HEK293T (cell line): ENCODE data around the gene TFR2.
A peak's percentile ranks its signal among the peaks of the same experiment; 100 is the strongest.

ENCODE experiments used
- CTCF ChIA-PET: fragments of 350-600 bp; formaldehyde crosslinking; extraction: SDS; loops from one replicate; lab custom pipeline; 2021; ENCODE audit warnings: antibody characterized with exemption, inconsistent platforms; lab: Yijun Ruan, JAX
- POLR2A ChIA-PET: fragments of 350-600 bp; formaldehyde crosslinking; extraction: SDS; loops from one replicate; lab custom pipeline; 2020; ENCODE audit warnings: antibody characterized with exemption, inconsistent platforms; lab: Yijun Ruan, JAX
- DNase-seq: peaks from one replicate; pipeline ENCODE4 v3.0.0; 2012; ENCODE audit warnings: mixed read lengths; ENCODE audit errors: extremely low spot score
- ARNT ChIP-seq: fragments of 450-650 bp; IDR thresholded peaks from 2 replicates; pipeline ENCODE4 v1.6.1; 2017; ENCODE audit warnings: mild to moderate bottlenecking
- BHLHE40 ChIP-seq: fragments of 450-650 bp; IDR thresholded peaks from 2 replicates; pipeline ENCODE4 v1.6.1; 2016; ENCODE audit warnings: mild to moderate bottlenecking, moderate library complexity, borderline replicate concordance
- CTBP1 ChIP-seq: fragments of 450-650 bp; IDR thresholded peaks from 2 replicates; pipeline ENCODE4 v1.6.1; 2016; ENCODE audit warnings: borderline replicate concordance
- ELF4 ChIP-seq: fragments of 450-650 bp; IDR thresholded peaks from 2 replicates; pipeline ENCODE4 v1.6.1; 2017; ENCODE audit warnings: antibody characterized with exemption
- FOXA1 ChIP-seq: fragments of 450-650 bp; IDR thresholded peaks from 2 replicates; pipeline ENCODE4 v1.6.1; 2016; ENCODE audit warnings: mild to moderate bottlenecking
- FOXK2 ChIP-seq: fragments of 450-650 bp; IDR thresholded peaks from 2 replicates; pipeline ENCODE4 v1.6.1; 2016; ENCODE audit warnings: mild to moderate bottlenecking
- FOXM1 ChIP-seq: fragments of 450-650 bp; IDR thresholded peaks from 2 replicates; pipeline ENCODE4 v1.6.1; 2017; ENCODE audit warnings: mild to moderate bottlenecking, borderline replicate concordance
- HDGF ChIP-seq: fragments of 450-650 bp; IDR thresholded peaks from 2 replicates; pipeline ENCODE4 v1.6.1; 2017; ENCODE audit warnings: antibody characterized with exemption, borderline replicate concordance
- L3MBTL2 ChIP-seq: fragments of 450-650 bp; conservative IDR thresholded peaks from 2 replicates; pipeline ENCODE4 v1.6.1; 2016; ENCODE audit warnings: mild to moderate bottlenecking
- LEF1 ChIP-seq: fragments of 450-650 bp; IDR thresholded peaks from 2 replicates; pipeline ENCODE4 v1.6.1; 2017; ENCODE audit warnings: mild to moderate bottlenecking, borderline replicate concordance
- NFRKB ChIP-seq: fragments of 450-650 bp; IDR thresholded peaks from 2 replicates; pipeline ENCODE4 v1.6.1; 2016; ENCODE audit warnings: mild to moderate bottlenecking, moderate library complexity
- SP1 ChIP-seq: fragments of 450-650 bp; IDR thresholded peaks from 2 replicates; pipeline ENCODE4 v1.6.1; 2017
- SUZ12 ChIP-seq: fragments of 450-650 bp; IDR thresholded peaks from 2 replicates; pipeline ENCODE4 v1.6.1; 2016; ENCODE audit warnings: mild to moderate bottlenecking
- TARDBP ChIP-seq: fragments of 450-650 bp; IDR thresholded peaks from 2 replicates; pipeline ENCODE4 v1.6.1; 2016
- ZNF384 ChIP-seq: fragments of 450-650 bp; IDR thresholded peaks from 2 replicates; pipeline ENCODE4 v1.6.1; 2016
- TF ChIP-seq, protein P1 (sequence below): fragments of 450-650 bp; IDR thresholded peaks from 2 replicates; pipeline ENCODE4 v1.6.1; 2016

The TFR2 gene

DNA sequence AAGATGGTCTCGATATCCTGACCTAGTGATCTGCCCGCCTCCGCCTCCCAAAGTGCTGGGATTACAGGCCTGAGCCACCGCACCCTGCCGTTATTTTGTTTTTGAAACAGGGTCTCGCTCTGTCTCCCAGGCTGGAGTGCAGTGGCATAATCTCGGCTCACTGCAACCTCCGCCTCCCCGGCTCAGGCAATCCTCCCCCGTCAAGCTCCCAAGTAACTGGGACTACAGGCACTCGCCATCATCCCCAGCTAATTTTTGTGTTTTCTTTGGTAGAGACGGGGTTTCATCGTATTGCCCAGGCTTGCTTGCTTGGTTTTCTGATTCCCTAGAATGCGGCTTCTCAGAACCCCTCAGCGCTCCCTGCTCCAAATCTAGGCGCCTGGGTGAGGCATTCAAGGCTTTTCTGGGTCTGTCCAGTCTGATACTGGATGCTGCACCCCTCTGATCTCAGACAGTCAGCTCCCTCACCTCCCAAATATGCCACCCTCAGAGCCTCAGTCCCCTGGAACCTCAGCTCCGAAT is 1.3 kb downstream of the TFR2 start:
- CTCF ChIA-PET: no interaction called here
- POLR2A ChIA-PET: no interaction called here
- DNase-seq: no peak
- TF ChIP-seq FOXK2 (no peak), BHLHE40 (no peak)

DNA sequence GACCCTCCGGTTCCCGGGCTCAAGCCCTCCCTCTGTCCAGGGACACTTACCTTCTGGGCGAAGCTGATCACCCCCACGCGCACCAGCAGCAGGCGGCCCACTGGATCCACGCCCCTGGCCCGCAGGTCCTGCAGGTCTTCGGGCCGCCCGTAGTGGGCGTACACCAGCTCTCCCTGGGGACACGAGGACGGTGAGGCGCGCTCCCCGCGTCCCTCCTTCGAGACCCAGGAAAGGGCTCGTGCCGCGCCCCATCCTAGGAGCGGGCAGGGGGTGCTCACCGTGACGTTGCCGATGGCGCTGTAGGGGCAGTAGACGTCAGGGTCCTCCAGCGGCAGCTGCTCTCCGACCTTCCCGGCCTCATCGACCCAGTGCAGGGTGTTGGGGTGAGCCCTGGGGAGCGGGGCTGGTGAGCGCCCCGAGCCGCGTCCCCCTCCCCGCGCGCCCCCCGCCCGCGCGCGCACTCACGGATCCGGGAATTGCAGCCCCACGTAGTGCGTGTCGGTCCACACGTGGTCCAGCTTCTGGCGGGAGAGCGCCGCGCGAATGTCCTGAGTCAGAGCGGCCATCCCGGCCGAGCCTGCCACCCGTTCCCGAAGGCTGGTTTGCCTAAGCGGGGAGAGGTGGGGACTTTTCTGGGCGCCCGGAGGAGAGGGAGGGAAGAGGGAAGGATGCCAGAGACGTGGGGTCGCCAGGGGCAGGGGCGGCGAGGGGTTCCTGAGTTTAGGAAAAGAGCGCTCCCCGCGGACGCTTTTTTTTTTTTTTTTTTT is 8.2 kb downstream of the TFR2 start:
- ChIA-PET CTCF (no interaction called here), POLR2A (interaction anchor here (1.1 kb wide), 1 partner anchor 46 kb away, joined by 3 read pairs; no protein-coding TSS in a partner anchor)
- DNase-seq: no peak
- TF ChIP-seq ARNT (no peak), TARDBP (no peak), SUZ12 (no peak)

DNA sequence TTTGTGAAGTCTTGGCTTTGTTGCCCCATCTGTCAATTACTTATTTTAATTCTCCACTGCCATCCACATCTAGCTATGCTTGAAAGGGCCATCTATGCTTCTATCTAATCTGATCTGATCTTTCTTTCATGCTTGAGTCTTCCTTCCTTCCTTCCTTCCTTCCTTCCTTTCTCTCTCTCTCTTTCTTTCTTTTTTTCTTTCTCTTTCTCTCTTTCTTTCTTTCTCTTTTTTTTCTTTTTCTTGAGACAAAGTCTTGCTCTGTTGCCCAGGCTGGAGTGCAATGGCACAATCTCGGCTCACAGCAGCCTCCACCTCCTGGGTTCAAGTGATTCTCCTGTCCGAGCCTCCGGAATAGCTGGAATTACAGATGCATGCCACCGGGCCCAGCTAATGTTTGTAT is 11.3 kb downstream of the TFR2 start:
- DNase-seq: no peak
- ChIA-PET CTCF (interaction anchor here (0.7 to 1.7 kb wide), 6 partner anchors 15 to 63 kb away, joined by 3 to 9 read pairs (median 5); partner anchors contain the start of gene MOSPD3), POLR2A (interaction anchor here (0.7 to 0.8 kb wide), 3 partner anchors 44 to 615 kb away, joined by 3 read pairs; partner anchors contain the start of genes FBXO24, POP7 and ZKSCAN1)
- TF ChIP-seq NFRKB: no peak
- no peak for TF ChIP-seq LEF1
- TF ChIP-seq TARDBP: no peak
- no peak for TF ChIP-seq SP1

DNA sequence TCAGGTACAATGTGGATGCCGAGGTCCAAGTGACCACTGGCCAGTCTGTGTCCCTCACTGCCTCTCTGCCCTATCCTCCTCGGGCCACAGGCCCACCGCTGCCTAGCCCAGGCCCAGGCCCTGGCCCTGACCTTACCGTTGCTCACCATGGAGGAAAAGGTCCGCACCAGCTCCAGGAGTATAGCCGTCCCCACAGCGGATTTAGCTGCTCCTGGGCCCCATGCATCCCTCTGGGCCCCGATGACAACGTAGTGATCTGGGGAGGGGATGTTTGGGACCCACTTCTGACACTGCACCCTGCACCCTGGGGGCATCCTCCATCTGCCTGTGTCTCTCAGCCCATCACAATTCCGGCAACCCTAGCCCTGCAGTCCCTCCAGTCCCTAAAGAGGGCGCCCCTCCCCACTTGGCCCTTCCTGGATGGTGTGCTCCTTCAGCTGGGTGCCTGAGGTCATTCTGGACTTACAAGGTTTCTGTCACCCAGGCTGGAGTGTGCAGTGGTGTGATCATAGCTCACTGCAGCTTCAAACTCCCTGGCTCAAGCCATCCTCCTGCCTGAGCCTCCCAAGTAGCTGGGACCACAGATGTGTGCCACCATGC is 12.1 kb downstream of the TFR2 start:
- TF ChIP-seq HDGF (no peak), SUZ12 (no peak), TARDBP (no peak), FOXA1 (no peak), ELF4 (no peak), ARNT (no peak), BHLHE40 (no peak), CTBP1 (no peak), SP1 (no peak), L3MBTL2 (no peak), NFRKB (no peak), ZNF384 (no peak), LEF1 (no peak), FOXK2 (no peak), FOXM1 (no peak)
- TF ChIP-seq, protein P1, sequence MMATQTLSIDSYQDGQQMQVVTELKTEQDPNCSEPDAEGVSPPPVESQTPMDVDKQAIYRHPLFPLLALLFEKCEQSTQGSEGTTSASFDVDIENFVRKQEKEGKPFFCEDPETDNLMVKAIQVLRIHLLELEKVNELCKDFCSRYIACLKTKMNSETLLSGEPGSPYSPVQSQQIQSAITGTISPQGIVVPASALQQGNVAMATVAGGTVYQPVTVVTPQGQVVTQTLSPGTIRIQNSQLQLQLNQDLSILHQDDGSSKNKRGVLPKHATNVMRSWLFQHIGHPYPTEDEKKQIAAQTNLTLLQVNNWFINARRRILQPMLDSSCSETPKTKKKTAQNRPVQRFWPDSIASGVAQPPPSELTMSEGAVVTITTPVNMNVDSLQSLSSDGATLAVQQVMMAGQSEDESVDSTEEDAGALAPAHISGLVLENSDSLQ: no peak
- DNase-seq: peak; percentile 77
- POLR2A ChIA-PET: interaction anchor here (0.7 to 0.8 kb wide), 3 partner anchors 43 to 614 kb away, joined by 3 read pairs; partner anchors contain the start of genes FBXO24, POP7 and ZKSCAN1
- CTCF ChIA-PET: interaction anchor here (0.6 to 1.7 kb wide), 11 partner anchors 9 to 64 kb away, joined by 3 to 9 read pairs (median 4); partner anchors contain the start of gene MOSPD3

DNA sequence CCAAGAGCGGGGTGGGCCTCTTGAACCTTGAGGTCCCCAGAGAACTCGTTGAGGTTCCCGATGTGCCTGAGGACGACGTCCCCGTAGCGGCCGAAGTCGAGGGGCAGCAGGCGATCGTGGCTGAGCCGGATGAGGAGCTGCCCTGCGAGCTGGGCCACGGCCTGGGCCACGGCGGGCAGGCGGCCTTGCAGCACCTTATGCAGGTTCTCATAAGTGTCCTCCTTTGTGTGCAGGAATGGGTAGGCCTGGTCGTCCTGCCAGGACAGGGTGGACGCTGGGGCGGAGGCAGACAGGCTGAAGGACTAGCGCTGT is 14.2 kb downstream of the TFR2 start:
- CTCF ChIA-PET: interaction anchor here (1.1 kb wide), 1 partner anchor 64 kb away, joined by 4 read pairs; no protein-coding TSS in a partner anchor
- POLR2A ChIA-PET: interaction anchor here (1.6 to 2.3 kb wide), 4 partner anchors 10 to 78 kb away, joined by 6 to 8 read pairs (median 8); partner anchors contain the start of genes MOSPD3 and POP7
- DNase-seq: no peak
- TF ChIP-seq L3MBTL2 (no peak), TARDBP (no peak), ARNT (no peak)

DNA sequence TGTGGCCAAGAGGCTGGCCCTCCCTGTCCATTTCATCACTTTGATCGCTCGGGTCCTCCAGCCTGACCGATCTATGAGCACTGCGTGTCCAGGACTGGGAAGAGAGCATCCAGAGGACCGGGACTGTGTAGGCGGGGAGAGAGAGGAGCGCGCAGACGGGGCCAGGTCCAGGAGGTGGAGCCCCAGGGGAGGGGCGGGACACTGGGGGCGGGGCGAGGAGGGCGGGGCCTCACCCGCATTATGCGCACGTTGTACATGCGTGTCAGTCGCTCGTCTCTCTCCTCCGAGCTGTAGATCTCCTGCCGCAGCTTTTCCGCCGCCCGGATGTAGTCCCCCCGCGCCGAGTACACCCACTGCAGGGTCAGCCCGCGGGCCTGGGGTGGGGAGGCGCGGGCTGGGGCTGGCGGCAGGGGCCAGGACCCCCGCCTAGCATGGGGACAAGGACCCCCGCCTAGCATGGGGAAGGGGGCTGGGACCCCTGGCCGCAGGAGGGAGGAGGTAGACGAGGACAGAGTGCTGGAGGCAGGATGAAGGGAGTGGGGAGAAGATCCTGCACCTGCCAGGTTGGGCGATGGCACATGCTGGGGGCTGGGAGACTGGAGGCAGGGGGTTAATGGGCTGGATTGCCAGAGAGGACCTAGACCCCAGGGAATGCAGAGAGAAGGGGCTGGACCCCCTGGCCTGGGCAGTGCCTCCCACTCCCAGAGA is 14.7 kb downstream of the TFR2 start:
- ChIA-PET POLR2A (interaction anchor here (0.6 to 2.3 kb wide), 7 partner anchors 9 to 123 kb away, joined by 3 to 8 read pairs (median 6); partner anchors contain the start of genes MOSPD3 and POP7), CTCF (interaction anchor here (1.1 kb wide), 2 partner anchors 13 to 65 kb away, joined by 3 to 4 read pairs; no protein-coding TSS in a partner anchor)
- peak; percentile 97 for DNase-seq
- TF ChIP-seq TARDBP (no peak), L3MBTL2 (peak; percentile 52)

DNA sequence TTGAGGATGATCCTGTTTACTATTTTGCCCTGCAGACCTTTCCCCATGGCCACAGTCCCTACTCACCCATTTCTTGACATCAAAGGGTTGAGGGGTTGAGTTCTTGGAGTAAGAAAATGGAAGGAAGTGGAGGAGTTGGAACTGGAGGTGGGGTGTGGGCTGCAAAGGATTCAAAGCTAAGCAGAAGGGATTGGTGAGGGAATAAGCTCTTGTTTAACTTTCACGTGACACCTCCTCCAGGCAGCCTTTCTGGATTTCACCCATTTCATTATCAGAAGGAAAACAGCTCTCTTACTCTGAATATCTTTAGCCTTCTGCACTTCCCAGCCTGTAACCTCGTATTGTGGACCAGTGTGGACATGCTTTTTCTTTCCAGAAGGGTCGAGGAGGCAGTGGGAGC is 15.3 kb downstream of the TFR2 start:
- DNase-seq: no peak
- TF ChIP-seq BHLHE40 (no peak), LEF1 (no peak), ZNF384 (no peak), ELF4 (no peak)
- CTCF ChIA-PET: interaction anchor here (1.1 kb wide), 2 partner anchors 13 to 66 kb away, joined by 3 to 4 read pairs; no protein-coding TSS in a partner anchor
- POLR2A ChIA-PET: interaction anchor here (0.6 to 2.3 kb wide), 7 partner anchors 9 to 122 kb away, joined by 3 to 8 read pairs (median 6); partner anchors contain the start of genes MOSPD3 and POP7
